ENCODE results near the gene SLC24A3. TPM values are rescaled to one million over a fixed set of nuclear protein-coding genes. Genes with fewer than 3 reads are reported as not detected.

Gene SLC24A3
- total RNA-seq, 1 donor from 2014 or later = 0.08 TPM

DNA sequence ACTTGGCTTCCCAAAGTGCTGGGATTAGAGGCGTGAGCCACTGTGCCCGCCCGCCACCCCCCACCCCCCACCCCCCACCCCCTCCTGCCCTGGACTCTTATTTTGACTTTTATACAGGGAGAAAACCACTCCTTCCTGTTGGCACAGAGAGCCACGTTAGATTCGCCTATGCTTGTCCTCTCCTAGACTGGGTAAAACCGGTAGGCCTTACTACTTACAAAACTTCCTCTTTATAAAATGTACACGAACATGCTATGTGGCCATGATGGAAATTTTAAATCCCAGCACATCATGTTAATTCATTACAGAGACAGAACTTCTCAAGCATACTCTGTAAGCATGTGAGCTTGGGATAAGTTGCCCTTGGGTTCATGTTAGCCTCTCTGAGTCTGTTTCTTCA lies 124.2 kb downstream of the SLC24A3 start:
- H3K4me3 ChIP-seq (ENCODE audit: low read depth, low read length) = no peak overlapping the region
- TF ChIP-seq, protein P1, sequence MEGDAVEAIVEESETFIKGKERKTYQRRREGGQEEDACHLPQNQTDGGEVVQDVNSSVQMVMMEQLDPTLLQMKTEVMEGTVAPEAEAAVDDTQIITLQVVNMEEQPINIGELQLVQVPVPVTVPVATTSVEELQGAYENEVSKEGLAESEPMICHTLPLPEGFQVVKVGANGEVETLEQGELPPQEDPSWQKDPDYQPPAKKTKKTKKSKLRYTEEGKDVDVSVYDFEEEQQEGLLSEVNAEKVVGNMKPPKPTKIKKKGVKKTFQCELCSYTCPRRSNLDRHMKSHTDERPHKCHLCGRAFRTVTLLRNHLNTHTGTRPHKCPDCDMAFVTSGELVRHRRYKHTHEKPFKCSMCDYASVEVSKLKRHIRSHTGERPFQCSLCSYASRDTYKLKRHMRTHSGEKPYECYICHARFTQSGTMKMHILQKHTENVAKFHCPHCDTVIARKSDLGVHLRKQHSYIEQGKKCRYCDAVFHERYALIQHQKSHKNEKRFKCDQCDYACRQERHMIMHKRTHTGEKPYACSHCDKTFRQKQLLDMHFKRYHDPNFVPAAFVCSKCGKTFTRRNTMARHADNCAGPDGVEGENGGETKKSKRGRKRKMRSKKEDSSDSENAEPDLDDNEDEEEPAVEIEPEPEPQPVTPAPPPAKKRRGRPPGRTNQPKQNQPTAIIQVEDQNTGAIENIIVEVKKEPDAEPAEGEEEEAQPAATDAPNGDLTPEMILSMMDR (IDR thresholded peaks at IDR 0.05; ENCODE audit: insufficient read depth, low read length, poor library complexity, severe bottlenecking) = no peak
- no peak for DNase-seq (ENCODE audit: low read depth)
- no peaks in the 10 kb centered on the region for H3K36me3 ChIP-seq (ENCODE audit: control insufficient read depth, insufficient read depth, low read length)
- no peaks in the 10 kb centered on the region for H3K27me3 ChIP-seq (ENCODE audit: control insufficient read depth, insufficient read depth, low read length)

DNA sequence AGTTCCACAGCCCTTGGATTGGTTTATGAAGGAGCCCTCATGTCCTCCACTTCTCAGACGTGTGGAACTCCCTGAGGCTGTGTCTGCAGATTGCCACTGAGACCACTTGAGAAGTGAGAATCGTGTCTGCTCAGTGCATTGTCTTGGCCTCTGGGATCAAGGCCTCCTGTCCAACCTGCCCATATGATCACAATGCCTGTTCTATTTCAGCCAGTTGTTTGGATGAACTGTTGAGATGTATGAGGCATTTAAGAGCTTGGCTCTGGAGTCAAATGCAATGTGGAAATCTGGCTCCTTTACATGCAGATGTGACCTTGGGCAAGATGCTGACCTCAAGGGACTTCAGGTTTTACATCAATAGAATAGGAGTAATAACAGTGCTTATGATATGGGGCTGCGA lies 125.9 kb downstream of the SLC24A3 start:
- Histone ChIP-seq H3K36me3 (ENCODE audit: control insufficient read depth, insufficient read depth, low read length) (no peaks in the 10 kb centered on the region), H3K27me3 (ENCODE audit: control insufficient read depth, insufficient read depth, low read length) (no peaks in the 10 kb centered on the region), H3K4me3 (ENCODE audit: low read depth, low read length) (no peak overlapping the region)
- TF ChIP-seq, protein P1 (IDR thresholded peaks at IDR 0.05; ENCODE audit: insufficient read depth, low read length, poor library complexity, severe bottlenecking) = no peak
- no peak for DNase-seq (ENCODE audit: low read depth)

DNA sequence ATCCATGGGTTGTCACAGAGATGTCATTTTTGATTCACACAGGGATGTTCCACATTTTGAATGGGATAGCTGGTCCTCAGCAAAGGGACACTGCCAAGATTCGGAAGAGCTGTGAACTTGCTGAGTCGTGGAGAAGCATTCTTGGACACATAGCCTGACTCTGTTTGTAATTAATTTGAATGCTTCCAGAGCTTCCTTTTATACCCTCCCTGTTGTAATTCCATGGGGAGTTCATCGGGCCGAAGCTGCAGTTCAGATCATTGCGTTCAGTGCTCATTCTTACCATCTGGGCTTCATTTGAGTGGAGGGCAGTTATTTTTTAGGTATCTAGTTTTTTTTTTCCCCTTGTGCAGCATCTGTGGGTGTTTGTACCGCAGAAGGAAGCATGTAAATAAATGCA lies 126.5 kb downstream of the SLC24A3 start:
- TF ChIP-seq, protein P1 (IDR thresholded peaks at IDR 0.05; ENCODE audit: insufficient read depth, low read length, poor library complexity, severe bottlenecking) = no peak
- DNase-seq (ENCODE audit: low read depth) = no peak
- Histone ChIP-seq H3K36me3 (ENCODE audit: control insufficient read depth, insufficient read depth, low read length) (no peaks in the 10 kb centered on the region), H3K4me3 (ENCODE audit: low read depth, low read length) (no peak overlapping the region), H3K27me3 (ENCODE audit: control insufficient read depth, insufficient read depth, low read length) (no peaks in the 10 kb centered on the region)

DNA sequence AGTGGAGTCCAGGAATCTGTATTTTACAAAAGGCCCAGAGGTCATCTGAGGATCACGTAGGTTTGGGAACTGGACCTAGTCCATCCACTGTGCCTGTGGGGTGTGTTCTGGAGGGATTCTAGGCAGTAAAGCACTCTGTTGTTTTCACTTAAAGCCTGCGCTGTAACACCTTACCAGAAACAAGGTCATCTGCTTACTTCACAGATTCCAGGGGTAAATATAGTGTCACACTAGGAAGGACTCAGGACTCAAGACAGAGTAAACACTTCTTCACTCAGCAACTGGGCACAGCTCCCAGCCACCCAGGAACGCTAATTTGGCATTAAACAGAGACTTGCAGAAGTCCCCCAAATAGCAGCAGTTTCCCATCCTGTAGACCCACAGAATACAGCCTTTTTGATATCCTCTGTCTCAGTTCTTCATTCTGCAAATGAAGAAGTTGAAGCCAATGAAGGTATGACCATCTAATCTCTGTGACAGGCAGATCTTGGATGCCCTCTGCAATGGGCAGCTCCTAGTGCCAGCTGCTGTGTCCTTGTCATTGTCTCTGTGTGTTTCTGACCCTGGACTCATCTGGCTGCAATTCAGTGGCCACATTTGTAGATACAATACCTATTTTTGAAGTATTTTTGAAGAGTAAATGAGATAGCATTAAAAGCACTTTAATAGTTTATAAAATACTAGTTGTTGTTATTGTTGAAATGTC lies 129.1 kb downstream of the SLC24A3 start:
- TF ChIP-seq, protein P1 (IDR thresholded peaks at IDR 0.05; ENCODE audit: insufficient read depth, low read length, poor library complexity, severe bottlenecking) = no peak
- no peaks in the 10 kb centered on the region for H3K27me3 ChIP-seq (ENCODE audit: control insufficient read depth, insufficient read depth, low read length)
- H3K4me3 ChIP-seq (ENCODE audit: low read depth, low read length) = no peak overlapping the region
- no peaks in the 10 kb centered on the region for H3K36me3 ChIP-seq (ENCODE audit: control insufficient read depth, insufficient read depth, low read length)
- no peak for DNase-seq (ENCODE audit: low read depth)

DNA sequence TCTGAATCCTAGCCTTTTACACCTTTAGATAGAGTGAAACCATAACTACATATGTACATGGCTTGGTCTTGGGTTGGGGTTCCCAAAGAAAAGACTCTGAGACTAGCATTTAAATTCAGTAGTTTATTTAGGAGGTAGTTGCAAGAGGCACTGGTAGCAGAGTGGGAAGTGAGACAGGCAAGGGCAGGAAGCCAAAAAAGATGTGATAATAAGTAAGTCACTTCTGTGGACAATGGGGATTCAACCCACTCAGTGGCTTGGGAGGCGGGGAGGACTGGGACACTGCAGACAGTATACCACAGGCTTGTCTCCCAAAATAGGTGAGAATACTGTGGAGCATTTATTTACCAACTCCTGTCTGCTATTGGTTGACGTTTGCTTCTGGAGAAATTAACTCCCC lies 131.9 kb downstream of the SLC24A3 start:
- Histone ChIP-seq H3K4me3 (ENCODE audit: low read depth, low read length) (no peak overlapping the region), H3K36me3 (ENCODE audit: control insufficient read depth, insufficient read depth, low read length) (no peaks in the 10 kb centered on the region), H3K27me3 (ENCODE audit: control insufficient read depth, insufficient read depth, low read length) (no peaks in the 10 kb centered on the region)
- DNase-seq (ENCODE audit: low read depth) = no peak
- TF ChIP-seq, protein P1 (IDR thresholded peaks at IDR 0.05; ENCODE audit: insufficient read depth, low read length, poor library complexity, severe bottlenecking) = no peak

DNA sequence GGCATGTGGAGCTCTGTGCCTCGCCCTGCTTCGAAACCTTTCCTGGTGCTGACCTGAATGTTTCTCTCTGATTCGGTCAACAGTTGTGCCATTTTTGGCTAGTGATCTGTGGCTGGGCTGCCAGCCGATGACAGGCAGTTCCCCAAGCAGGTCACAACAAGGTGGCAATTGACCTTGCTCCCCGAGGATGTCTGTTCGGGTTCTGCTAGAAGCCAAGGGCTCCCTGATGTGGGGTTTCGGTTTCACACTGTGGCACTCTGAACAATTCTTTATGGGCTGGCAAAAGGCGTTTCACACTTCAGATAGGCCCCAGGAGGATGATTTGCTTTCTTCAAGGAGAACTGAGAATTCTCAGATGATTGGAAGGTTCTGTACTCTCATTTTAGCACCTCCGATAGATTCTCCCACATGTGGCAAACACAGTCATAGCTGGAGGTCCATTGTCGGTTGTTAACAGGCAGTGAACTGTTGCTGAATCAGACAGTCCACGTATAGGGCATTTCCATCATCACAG lies 135.6 kb downstream of the SLC24A3 start:
- DNase-seq (ENCODE audit: low read depth) = no peak
- Histone ChIP-seq H3K4me3 (ENCODE audit: low read depth, low read length) (no peak overlapping the region), H3K27me3 (ENCODE audit: control insufficient read depth, insufficient read depth, low read length) (no peaks in the 10 kb centered on the region), H3K36me3 (ENCODE audit: control insufficient read depth, insufficient read depth, low read length) (no peaks in the 10 kb centered on the region)
- TF ChIP-seq, protein P1 (IDR thresholded peaks at IDR 0.05; ENCODE audit: insufficient read depth, low read length, poor library complexity, severe bottlenecking) = no peak
